HCT116 (cell line): ENCODE data around the gene MAGEA8. TPM values are rescaled to one million over a fixed set of nuclear protein-coding genes. Genes with fewer than 3 reads are reported as not detected.

Source experiments
- ATAC-seq: fragments of 200-7000 bp; cut with Tn5 transposase; 2 replicates; pipeline ENCODE4 v1.9.1; 2020; ENCODE audit warnings: mild to moderate bottlenecking, moderate library complexity
- BruUV-seq: library from RNA; stranded (reverse); fragments of 400-500 nt; replicated peaks from 2 replicates; lab custom pipeline; 2021; lab: Mats Ljungman, UMichigan
- CTCF ChIA-PET: fragments of 300-600 bp; sonication (Branson Sonifier 250); formaldehyde crosslinking; loops from one replicate; lab custom pipeline; 2021; ENCODE audit warnings: antibody characterized with exemption; lab: Charles Lee
- POLR2A ChIA-PET: fragments of 300-600, 350-600 bp; sonication (Branson Sonifier 250); formaldehyde crosslinking; loops from one replicate; lab custom pipeline; 2021; ENCODE audit warnings: antibody characterized with exemption; lab: Charles Lee
- RAD21 ChIA-PET, 2 experiments: fragments of 300-600 bp; sonication (Branson Sonifier 250); formaldehyde crosslinking; loops; one replicate each; lab custom pipeline; 2023; ENCODE audit warnings: low total read pairs in 2 of 2; ENCODE audit not compliant: uncharacterized antibody in 2 of 2, unreplicated experiment in 2 of 2, low non-redundant PET in 1 of 2; lab: Charles Lee
- DNase-seq: peaks from one replicate; pipeline ENCODE4 v3.0.0-alpha.2; 2010; ENCODE audit warnings: low read depth, low spot score
- H2AFZ ChIP-seq: fragments of 200-600 bp; shearing (Covaris generic), sonication (generic); 2 replicates; pipeline ENCODE4 v1.6.1; 2017; ENCODE audit warnings: low read depth, mixed run types, mixed read lengths, antibody characterized with exemption, low read length; ENCODE audit not compliant: poor library complexity, severe bottlenecking
- H3K27ac ChIP-seq: 2 replicates; pipeline ENCODE4 v1.5.1; 2012; ENCODE audit warnings: low read depth, low read length
- H3K27me3 ChIP-seq: fragments of 200-600 bp; sonication (generic); 2 replicates; pipeline ENCODE4 v1.6.1; 2016; ENCODE audit warnings: mixed run types, low read length, mixed read lengths; ENCODE audit not compliant: insufficient read depth
- H3K36me3 ChIP-seq, 2 experiments: fragments of 200-500 bp in 1 of 2; fragments of 200-600 bp in 1 of 2; sonication (Bioruptor generic) in 1 of 2; sonication (generic) in 1 of 2; 2 replicates each; pipeline versions ENCODE4 v1.5.1 to v1.6.1; 2014 to 2016; ENCODE audit warnings: low read length in 2 of 2, inconsistent platforms in 1 of 2, mixed read lengths in 1 of 2, mixed run types in 1 of 2; ENCODE audit not compliant: insufficient read depth in 2 of 2, control insufficient read depth in 1 of 2
- H3K4me1 ChIP-seq, 2 experiments: fragments of 200-600 bp in 1 of 2; sonication (generic) in 1 of 2; 2 replicates each; pipeline versions ENCODE4 v1.5.1 to v1.6.1; 2012 to 2017; ENCODE audit warnings: low read length in 2 of 2, inconsistent platforms in 1 of 2, mild to moderate bottlenecking in 1 of 2, mixed read lengths in 1 of 2, mixed run types in 1 of 2, moderate library complexity in 1 of 2; ENCODE audit not compliant: insufficient read depth in 2 of 2, control insufficient read depth in 1 of 2
- H3K4me2 ChIP-seq: fragments of 200-600 bp; sonication (generic); 2 replicates; pipeline ENCODE4 v1.6.1; 2017; ENCODE audit warnings: mixed run types, low read length, mixed read lengths
- H3K4me3 ChIP-seq, 2 experiments: fragments of 200-600 bp in 1 of 2; sonication (generic) in 1 of 2; replicated peaks in 1 of 2; 2 replicates each; pipeline ENCODE4 v1.5.1; 2011 to 2016; ENCODE audit warnings: low read length in 2 of 2, control low read depth in 1 of 2, low read depth in 1 of 2, mild to moderate bottlenecking in 1 of 2, mixed read lengths in 1 of 2, mixed run types in 1 of 2
- H3K79me2 ChIP-seq: fragments of 200-600 bp; sonication (generic); 2 replicates; pipeline ENCODE4 v1.6.1; 2017; ENCODE audit warnings: mild to moderate bottlenecking, mixed run types, low read length, moderate library complexity, mixed read lengths; ENCODE audit not compliant: insufficient read depth
- H3K9ac ChIP-seq: fragments of 200-600 bp; sonication (generic); 2 replicates; pipeline ENCODE4 v1.6.1; 2016; ENCODE audit warnings: low read length, mixed read lengths
- H3K9me2 ChIP-seq: fragments of 200-600 bp; sonication (generic), shearing (Covaris generic); 2 replicates; pipeline ENCODE4 v1.6.1; 2017; ENCODE audit warnings: mixed run types, mild to moderate bottlenecking, moderate library complexity; ENCODE audit not compliant: insufficient read depth
- H3K9me3 ChIP-seq, 2 experiments: fragments of 200-500 bp in 1 of 2; fragments of 200-600 bp in 1 of 2; sonication (Bioruptor generic) in 1 of 2; sonication (generic) in 1 of 2; 2 replicates each; pipeline ENCODE4 v1.6.1; 2014 to 2017; ENCODE audit warnings: low read length in 2 of 2, mixed read lengths in 2 of 2, inconsistent platforms in 1 of 2, low read depth in 1 of 2, mild to moderate bottlenecking in 1 of 2, mixed run types in 1 of 2, moderate library complexity in 1 of 2; ENCODE audit not compliant: control insufficient read depth in 1 of 2, insufficient read depth in 1 of 2
- H4K20me1 ChIP-seq: fragments of 200-600 bp; sonication (generic), shearing (Covaris generic); 2 replicates; pipeline ENCODE4 v1.6.1; 2017; ENCODE audit warnings: mixed run types, mild to moderate bottlenecking, moderate library complexity; ENCODE audit not compliant: insufficient read depth
- CBX3 ChIP-seq: IDR thresholded peaks from 2 replicates; pipeline ENCODE4 v1.6.1; 2012; ENCODE audit warnings: low read depth
- CEBPB ChIP-seq: IDR thresholded peaks from 2 replicates; pipeline ENCODE4 v1.6.1; 2012; ENCODE audit warnings: low read depth
- EGR1 ChIP-seq: IDR thresholded peaks from 2 replicates; pipeline ENCODE4 v1.6.1; 2012; ENCODE audit warnings: low read depth
- ELF1 ChIP-seq: IDR thresholded peaks from 2 replicates; pipeline ENCODE4 v1.6.1; 2012; ENCODE audit warnings: low read depth, borderline replicate concordance
- EZH2 ChIP-seq: fragments of 200-600 bp; sonication (generic); IDR thresholded peaks from 2 replicates; pipeline ENCODE4 v1.6.1; 2017; ENCODE audit warnings: antibody characterized with exemption, mixed run types
- EZH2phosphoT487 ChIP-seq: fragments of 200-600 bp; IDR thresholded peaks from 2 replicates; pipeline ENCODE4 v1.6.1; 2018; ENCODE audit warnings: antibody characterized with exemption, borderline replicate concordance
- FOSL1 ChIP-seq: IDR thresholded peaks from 2 replicates; pipeline ENCODE4 v1.6.1; 2012; ENCODE audit warnings: low read depth
- JUND ChIP-seq: IDR thresholded peaks from 2 replicates; pipeline ENCODE4 v1.6.1; 2012
- POLR2A ChIP-seq: IDR thresholded peaks from 2 replicates; pipeline ENCODE4 v1.7.0; 2011; ENCODE audit warnings: borderline replicate concordance; ENCODE audit not compliant: insufficient read depth, insufficient read length; ENCODE audit errors: extremely low read depth
- POLR2AphosphoS5 ChIP-seq: IDR thresholded peaks from 2 replicates; pipeline ENCODE4 v1.6.1; 2011; ENCODE audit warnings: mild to moderate bottlenecking, low read depth, low read length, moderate library complexity
- RAD21 ChIP-seq: IDR thresholded peaks from 2 replicates; pipeline ENCODE4 v1.6.1; 2012; ENCODE audit warnings: low read depth, mild to moderate bottlenecking
- SIN3A ChIP-seq: IDR thresholded peaks from 2 replicates; pipeline ENCODE4 v1.6.1; 2012; ENCODE audit warnings: low read depth
- TCF7L2 ChIP-seq: IDR thresholded peaks from 2 replicates; pipeline ENCODE4 v1.7.0; 2011; ENCODE audit warnings: borderline replicate concordance, inconsistent platforms; ENCODE audit not compliant: insufficient read depth, insufficient read length; ENCODE audit errors: extremely low read depth
- YY1 ChIP-seq: IDR thresholded peaks from 2 replicates; pipeline ENCODE4 v1.6.1; 2011; ENCODE audit warnings: low read length, low read depth, moderate library complexity, mild to moderate bottlenecking; ENCODE audit not compliant: insufficient replicate concordance; ENCODE audit errors: extremely low read depth
- ZNF274 ChIP-seq: fragments of 200-500 bp; sonication (Bioruptor generic); IDR thresholded peaks from 2 replicates; pipeline ENCODE4 v1.6.1; 2014; ENCODE audit warnings: mild to moderate bottlenecking, low read depth, low read length, inconsistent platforms
- intact Hi-C: fragments of 100-400 bp; cut with micrococcal nuclease; formaldehyde crosslinking; loops from 2 replicates; pipeline ENCODE4 v1.10.0; 2022
- total RNA-seq: library from RNA; stranded (reverse); gene quantifications from one replicate; pipeline ENCODE4 v1.2.1, GENCODE V29; 2021; ENCODE audit not compliant: unreplicated experiment
- TF ChIP-seq, protein P1 (sequence below), 3 experiments: fragments of 200-600 bp in 1 of 3; sonication (generic) in 1 of 3; IDR thresholded peaks in 2 of 3; conservative IDR thresholded peaks in 1 of 3; 2 replicates each; pipeline ENCODE4 v1.5.1; 2012 to 2017; ENCODE audit warnings: low read depth in 2 of 3, low read length in 2 of 3, antibody characterized with exemption in 1 of 3, borderline replicate concordance in 1 of 3, control low read depth in 1 of 3, mild to moderate bottlenecking in 1 of 3, mixed read lengths in 1 of 3, mixed run types in 1 of 3, moderate library complexity in 1 of 3; ENCODE audit not compliant: insufficient read depth in 1 of 3
- TF ChIP-seq, protein P2 (sequence below): IDR thresholded peaks from 2 replicates; pipeline ENCODE4 v1.6.1; 2012
- TF ChIP-seq, protein P3 (sequence below): IDR thresholded peaks from 2 replicates; pipeline ENCODE4 v1.6.1; 2012

MAGEA8 gene
- total RNA-seq, 1 experiment from 2014 or later = not detected

DNA sequence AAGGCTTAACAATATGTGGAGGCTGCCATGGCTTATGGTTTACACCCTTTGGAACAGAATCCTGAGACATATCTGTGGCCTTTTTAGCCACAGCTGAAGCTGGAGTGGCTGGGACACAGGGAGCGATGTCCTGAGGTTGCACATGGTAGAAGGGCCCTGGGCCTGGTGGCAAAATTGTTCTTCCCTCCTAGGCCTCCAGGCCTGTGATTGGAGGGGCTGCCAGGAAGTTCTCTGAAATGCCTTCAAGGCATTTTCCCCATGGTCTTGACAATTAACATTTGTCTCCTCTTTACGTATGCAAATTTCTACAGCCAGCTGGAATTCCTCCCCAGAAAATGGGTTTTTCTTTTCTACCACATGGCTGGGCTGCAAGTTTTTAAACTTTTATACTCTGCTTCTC, 39.1 kb upstream of the MAGEA8 start:
- H3K9me2 ChIP-seq = no peaks in the 10 kb centered on the region
- no peaks in the 10 kb centered on the region for H3K79me2 ChIP-seq
- no peaks in the 10 kb centered on the region for H3K9me3 ChIP-seq
- TF ChIP-seq POLR2AphosphoS5 (no peak), CEBPB (no peak), ELF1 (no peak), FOSL1 (no peak), CBX3 (no peak), SIN3A (no peak), RAD21 (no peak), EGR1 (no peak), EZH2phosphoT487 (no peak), ZNF274 (no peak), EZH2 (no peak), YY1 (no peak), JUND (no peak), POLR2A (no peak), TCF7L2 (no peak)
- TF ChIP-seq, protein P1, sequence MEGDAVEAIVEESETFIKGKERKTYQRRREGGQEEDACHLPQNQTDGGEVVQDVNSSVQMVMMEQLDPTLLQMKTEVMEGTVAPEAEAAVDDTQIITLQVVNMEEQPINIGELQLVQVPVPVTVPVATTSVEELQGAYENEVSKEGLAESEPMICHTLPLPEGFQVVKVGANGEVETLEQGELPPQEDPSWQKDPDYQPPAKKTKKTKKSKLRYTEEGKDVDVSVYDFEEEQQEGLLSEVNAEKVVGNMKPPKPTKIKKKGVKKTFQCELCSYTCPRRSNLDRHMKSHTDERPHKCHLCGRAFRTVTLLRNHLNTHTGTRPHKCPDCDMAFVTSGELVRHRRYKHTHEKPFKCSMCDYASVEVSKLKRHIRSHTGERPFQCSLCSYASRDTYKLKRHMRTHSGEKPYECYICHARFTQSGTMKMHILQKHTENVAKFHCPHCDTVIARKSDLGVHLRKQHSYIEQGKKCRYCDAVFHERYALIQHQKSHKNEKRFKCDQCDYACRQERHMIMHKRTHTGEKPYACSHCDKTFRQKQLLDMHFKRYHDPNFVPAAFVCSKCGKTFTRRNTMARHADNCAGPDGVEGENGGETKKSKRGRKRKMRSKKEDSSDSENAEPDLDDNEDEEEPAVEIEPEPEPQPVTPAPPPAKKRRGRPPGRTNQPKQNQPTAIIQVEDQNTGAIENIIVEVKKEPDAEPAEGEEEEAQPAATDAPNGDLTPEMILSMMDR (IDR thresholded peaks at IDR 0.05 in 2 of 3, conservative IDR thresholded peaks at IDR 0.05 in 1 of 3; ENCODE audit: borderline replicate concordance in 1 of 3, insufficient read depth in 1 of 3, low read depth in 2 of 3, low read length in 2 of 3) = no peak
- TF ChIP-seq, protein P2, sequence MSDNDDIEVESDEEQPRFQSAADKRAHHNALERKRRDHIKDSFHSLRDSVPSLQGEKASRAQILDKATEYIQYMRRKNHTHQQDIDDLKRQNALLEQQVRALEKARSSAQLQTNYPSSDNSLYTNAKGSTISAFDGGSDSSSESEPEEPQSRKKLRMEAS = no peak
- TF ChIP-seq, protein P3, sequence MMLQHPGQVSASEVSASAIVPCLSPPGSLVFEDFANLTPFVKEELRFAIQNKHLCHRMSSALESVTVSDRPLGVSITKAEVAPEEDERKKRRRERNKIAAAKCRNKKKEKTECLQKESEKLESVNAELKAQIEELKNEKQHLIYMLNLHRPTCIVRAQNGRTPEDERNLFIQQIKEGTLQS = no peak
- H3K4me2 ChIP-seq = no peak overlapping the region
- DNase-seq = no peak
- ChIA-PET CTCF (no interaction called here), POLR2A (no interaction called here), RAD21 (no interaction called here)
- BruUV-seq = no TSS peak
- no peak overlapping the region for H3K4me3 ChIP-seq
- H3K27me3 ChIP-seq = no peaks in the 10 kb centered on the region
- H3K9ac ChIP-seq = no peak overlapping the region
- H3K4me1 ChIP-seq = no peaks in the 10 kb centered on the region
- no peak overlapping the region for H3K27ac ChIP-seq
- no peaks in the 10 kb centered on the region for H3K36me3 ChIP-seq
- no peak overlapping the region for H2AFZ ChIP-seq
- ATAC-seq = no peak
- intact Hi-C loops = no loop called here
- H4K20me1 ChIP-seq = no peaks in the 10 kb centered on the region
